Measurements from ENCODE around the gene TBR1.

DNA sequence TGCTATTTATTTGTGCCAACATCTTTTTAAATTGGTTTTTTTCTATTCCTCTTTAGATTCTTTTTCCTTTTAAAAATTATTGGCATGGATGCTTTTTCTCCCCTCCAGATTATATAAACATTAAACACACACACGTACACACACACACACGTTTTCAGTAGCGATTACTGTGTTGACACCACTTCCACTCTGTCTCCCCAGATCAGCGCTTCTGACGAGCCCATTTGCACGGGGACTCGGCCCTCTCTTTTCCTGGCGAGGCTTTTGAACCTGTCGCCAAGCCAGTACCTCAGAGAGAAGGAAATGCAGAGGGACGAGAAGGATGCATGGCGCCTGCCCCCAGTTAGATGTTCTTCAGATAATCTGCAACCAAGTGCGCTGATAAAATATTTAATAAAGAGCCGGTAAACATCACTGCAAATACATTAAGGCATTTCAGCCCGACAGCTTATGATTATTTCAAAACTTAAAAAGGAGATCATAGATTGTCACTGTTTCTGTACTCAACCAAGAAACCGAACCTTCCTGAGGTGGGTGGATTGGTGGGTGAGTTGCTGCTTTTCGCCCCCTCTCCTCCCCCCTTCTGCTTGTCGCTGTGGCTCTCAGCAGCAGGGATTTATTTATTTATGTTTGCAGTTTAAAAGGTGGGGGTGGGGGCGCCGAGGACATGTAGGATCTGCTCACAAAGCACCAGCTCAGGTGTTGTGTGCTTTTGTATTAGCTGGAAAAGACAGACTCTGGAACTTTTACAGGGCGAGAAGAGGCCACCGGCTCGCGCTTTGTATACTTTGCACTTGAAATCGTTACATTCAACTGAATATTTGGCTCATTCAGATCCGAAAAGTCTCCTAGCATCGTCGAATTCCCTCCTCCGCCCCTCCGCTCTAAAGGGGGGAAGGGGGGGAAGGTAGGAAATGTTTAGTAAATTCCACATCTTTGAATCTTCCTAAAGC, 787 bp upstream of the TBR1 start:
- TF ChIP-seq, protein P1, sequence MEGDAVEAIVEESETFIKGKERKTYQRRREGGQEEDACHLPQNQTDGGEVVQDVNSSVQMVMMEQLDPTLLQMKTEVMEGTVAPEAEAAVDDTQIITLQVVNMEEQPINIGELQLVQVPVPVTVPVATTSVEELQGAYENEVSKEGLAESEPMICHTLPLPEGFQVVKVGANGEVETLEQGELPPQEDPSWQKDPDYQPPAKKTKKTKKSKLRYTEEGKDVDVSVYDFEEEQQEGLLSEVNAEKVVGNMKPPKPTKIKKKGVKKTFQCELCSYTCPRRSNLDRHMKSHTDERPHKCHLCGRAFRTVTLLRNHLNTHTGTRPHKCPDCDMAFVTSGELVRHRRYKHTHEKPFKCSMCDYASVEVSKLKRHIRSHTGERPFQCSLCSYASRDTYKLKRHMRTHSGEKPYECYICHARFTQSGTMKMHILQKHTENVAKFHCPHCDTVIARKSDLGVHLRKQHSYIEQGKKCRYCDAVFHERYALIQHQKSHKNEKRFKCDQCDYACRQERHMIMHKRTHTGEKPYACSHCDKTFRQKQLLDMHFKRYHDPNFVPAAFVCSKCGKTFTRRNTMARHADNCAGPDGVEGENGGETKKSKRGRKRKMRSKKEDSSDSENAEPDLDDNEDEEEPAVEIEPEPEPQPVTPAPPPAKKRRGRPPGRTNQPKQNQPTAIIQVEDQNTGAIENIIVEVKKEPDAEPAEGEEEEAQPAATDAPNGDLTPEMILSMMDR (IDR thresholded peaks at IDR 0.05): no peak
- no peak for TF ChIP-seq POLR2A (IDR thresholded peaks at IDR 0.05)
